HG03571 (cell line): Measurements from ENCODE around the gene WIZ.
"Not testable (repeated sequence)": the region's sequence is repeated elsewhere in the genome, so short reads cannot be mapped to it uniquely, and the experiment has no call there.

Source experiments
- ATAC-seq: cut with Tn5 transposase; IDR thresholded peaks from one replicate; pipeline ENCODE4 v1.9.1; 2021; ENCODE audit not compliant: unreplicated experiment

Gene WIZ

DNA sequence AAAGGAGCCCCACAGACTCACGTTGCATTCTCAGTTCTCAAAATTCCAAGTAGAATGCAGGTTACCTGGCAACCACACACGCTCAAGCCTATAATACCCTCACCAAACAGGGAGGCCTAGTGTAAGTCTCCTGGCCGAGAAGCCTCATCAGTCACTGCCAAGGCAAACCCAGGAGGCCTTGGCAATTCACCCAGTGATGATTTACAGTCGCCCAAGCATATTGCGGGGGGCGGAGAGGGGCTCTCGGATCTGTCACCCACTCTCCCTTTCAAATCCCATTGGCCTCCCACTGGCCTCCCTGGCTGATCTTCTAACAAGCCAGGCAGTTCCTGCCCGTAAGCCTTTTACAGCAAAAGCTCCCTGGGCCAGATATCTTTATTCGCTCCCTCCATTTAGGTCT, 32.1 kb downstream of the WIZ start:
- ATAC-seq: no peak

DNA sequence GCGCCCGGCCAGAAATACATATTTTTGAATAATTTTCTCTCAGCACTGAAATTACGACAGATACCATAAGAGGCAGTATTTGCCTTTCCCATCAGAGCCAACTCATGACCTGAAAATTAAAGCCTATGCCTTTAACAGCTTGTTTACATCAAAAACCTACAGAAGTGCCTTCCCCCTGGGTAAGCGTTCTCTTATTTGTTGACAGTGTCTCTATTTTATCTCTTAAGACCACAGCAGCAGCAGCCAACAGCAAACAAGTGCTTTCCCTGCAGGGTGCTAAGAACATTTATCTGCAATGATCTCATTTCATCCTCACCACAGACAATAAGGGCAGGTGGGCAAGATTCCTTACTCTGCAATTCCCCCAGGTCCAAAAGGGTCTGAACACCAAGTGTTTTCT, 36.9 kb downstream of the WIZ start:
- ATAC-seq: no peak

DNA sequence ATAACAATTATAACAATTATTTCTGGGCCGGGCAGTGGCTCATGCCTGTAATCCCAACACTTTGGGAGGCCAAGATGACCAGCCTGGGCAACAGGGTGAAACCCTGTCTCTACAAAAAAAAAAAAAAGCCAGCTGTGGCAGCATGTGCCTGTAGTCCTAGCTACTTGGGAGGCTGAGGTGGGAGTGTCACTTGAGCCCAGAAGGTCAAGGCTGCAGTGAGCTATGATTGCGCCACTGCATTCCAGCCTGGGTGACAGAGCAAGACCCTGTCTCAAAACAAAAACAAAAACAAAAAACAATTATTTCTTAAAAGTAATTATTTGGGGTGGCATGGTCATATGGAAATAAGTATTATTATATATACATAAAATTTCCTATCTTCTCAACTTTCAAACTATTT, 38.4 kb downstream of the WIZ start:
- not testable (repeated sequence) for ATAC-seq

DNA sequence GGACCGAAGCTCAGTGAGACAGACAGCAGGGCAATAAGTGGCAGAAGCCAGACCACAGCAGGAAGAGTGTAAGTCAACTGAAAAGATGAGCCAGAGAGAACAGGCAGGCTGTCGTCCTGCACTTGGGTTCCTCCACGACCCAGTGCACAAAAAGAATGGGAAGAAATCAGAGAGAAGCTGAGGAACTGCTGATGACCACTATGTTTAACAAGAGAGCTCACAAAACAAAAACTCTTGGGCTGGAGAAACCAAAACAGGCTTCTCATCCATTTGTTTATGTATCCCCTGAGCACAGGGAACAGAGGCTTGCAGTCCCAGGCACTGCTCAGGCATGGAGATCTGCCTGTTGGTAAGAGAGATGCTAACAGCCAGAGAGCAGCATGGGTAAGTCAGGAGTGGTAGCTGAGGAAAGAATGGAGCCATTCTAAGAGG, 45.0 kb downstream of the WIZ start:
- no peak for ATAC-seq

DNA sequence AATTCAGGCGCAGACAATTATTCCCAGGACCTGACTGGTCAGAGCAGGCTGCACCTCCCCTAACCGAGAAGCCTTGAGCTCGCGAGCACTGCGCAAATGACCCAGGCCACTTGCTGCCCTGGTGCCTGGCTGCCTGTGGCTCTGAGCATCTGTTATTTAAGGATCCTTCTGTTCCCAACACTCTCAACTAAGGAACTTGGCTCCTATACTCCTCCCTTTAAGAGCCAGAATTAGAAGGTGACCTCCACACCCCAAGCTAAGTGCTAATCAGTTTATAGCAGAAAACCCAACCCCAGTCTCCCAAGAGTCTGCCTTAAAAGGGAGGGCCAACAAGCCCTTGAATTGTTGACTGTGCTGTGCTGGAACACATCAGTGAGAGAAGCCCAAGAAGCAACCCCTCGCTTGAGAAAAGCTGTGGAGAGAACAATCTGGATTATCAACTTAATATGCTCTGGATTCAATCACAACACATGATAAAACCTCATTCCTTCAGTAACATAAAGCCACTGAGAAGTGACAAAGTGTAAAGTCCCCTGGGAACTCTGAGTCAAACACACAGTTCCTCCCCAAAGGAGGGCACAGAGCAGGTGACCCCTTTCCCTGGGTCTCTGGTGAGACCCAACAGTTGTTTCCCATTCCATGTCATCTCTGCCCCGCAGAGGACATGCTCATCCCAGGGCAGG, 45.5 kb downstream of the WIZ start:
- no peak for ATAC-seq

DNA sequence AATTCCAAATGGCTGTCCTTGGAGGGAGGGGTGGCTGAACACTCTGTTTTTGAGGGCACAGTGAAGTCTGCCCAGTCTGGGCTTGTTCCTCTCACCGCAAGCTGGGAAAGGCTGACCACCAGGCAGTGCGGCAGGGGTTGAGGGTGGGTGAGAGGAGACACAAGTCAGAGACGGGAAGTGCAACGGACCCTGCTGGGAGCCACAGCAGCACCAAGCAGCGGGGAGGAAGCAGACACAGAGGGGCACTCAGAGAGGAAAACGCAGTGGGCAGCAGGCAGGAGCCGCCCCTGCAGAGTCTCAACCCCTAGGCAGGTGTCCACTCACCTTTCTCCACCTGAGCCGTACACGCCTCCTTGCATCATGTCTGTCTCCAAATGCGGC, 46.6 kb downstream of the WIZ start:
- ATAC-seq: no peak

DNA sequence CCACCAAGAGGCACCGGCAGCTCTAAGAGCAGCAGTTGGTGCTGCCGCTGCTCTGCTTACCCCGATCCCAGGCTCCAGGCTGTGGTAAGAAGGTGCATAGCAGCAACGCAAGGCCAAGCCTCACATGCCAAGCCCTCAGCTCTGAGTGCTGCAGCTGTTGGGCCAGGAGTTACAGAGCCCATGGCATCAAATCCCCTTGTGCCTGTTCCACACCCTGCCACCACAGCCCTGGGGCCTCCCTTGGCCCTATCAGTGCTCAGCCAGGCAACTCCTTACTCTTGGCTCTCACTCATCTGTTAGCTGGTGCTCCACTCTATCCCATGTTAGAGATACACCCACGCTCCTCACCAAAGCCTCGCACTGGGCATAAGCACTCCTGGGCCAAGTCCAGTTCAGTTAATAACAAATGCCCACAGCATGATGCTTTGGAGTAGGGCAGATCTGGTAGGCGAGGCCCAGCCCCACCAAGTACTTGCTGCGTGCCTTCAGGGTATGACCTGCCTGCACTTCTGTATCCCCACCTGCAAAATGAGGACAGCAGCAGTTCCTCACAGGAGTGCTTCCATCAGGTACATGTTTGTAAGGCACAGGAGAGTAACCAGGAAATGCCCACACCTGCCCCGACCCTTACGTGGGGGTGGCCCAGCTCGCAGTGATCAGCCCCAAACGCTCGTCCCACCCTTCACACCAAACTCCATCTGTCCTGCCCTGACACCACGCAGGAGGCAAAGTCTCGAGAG, 47.2 kb downstream of the WIZ start:
- no peak for ATAC-seq

DNA sequence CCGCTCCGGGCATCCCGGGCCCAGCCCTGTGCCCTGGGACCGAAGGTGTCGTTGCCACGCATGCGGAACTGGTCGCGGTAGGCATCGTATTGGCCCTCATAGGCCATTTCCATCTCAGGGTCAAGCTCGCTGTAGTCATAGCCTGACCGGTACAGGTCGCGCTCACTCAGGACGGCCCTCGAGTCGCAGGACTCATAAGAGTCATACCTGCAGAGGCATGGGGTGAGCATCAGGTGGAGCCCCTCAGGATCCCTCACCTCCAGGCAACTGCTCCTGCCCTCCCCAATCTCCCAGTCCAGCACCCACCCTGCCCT, 48.4 kb downstream of the WIZ start:
- ATAC-seq: no peak

DNA sequence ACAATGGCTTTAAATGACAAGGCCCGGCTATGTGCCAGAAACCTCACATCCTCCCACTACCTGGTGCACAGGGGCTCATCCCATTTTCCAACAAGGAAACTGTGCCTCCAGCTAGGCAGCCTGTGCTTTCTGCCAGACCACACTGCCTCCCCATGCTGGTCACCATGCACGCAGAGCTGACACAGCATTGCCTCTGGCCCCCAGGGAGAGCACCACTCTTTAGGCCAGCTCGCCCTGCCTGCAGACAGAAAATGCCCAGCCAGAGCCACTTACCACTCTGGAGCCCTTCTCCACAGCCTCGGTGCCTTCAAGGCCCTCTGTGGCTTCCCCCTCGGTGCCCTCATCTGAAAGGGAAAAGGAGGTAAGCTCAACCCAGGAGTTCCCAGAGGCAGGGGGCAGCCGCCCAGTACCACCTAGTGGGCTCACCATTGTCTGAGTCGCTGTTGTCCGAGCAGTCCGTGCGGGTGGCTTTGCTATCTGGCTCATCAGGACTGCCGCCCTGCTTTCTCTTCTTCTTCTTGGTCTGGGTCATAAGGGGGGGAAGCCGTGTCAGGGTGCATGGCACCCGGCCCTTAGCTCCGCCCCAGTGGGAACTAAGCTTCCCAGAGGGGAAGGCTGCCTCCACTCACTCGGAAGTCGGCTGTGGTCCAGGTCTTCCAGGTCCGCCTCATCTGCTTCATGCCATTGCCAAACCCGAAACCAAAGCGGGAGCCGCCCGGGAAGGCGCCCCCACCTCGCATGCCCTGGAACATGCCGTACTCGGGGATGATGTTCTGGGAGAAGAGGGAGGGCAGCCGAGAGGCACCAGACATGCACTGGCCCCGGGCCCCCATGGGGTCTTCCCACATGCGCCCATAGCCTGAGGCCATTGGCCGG, 49.0 kb downstream of the WIZ start:
- ATAC-seq: no peak

DNA sequence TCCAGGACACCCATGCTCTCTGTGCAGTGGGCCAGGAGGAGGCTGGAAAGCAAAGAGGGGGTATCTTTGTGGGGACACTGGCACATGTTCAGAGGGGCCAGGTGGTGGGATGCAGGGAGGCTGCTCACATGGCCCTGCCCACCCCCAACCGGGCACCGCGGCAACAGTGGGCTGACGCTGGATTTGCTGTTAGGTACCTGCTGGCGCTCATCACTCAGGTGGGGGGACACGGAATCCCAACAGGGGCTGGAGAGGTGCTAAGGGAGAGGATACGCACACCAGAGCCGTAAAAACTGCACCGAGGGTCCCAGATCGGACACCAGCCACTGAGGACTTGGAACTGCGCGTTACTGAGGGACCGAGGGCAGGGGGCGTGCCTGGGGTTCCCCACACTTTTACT, 50.1 kb downstream of the WIZ start:
- no peak for ATAC-seq

DNA sequence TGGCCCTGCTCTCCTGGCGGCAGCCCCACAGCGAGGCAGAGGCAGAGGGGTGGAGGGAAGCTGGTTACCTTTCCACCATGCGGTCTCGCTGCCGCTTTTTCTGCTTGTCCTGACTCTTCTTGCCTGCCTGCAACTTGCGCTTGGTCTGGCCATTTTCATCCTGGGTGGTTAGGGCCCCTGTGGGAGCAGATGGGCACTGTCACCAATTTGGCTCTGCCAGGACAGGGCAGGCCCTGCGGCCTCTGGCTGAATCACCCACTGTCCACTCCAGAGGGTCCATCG, 50.6 kb downstream of the WIZ start:
- no peak for ATAC-seq

DNA sequence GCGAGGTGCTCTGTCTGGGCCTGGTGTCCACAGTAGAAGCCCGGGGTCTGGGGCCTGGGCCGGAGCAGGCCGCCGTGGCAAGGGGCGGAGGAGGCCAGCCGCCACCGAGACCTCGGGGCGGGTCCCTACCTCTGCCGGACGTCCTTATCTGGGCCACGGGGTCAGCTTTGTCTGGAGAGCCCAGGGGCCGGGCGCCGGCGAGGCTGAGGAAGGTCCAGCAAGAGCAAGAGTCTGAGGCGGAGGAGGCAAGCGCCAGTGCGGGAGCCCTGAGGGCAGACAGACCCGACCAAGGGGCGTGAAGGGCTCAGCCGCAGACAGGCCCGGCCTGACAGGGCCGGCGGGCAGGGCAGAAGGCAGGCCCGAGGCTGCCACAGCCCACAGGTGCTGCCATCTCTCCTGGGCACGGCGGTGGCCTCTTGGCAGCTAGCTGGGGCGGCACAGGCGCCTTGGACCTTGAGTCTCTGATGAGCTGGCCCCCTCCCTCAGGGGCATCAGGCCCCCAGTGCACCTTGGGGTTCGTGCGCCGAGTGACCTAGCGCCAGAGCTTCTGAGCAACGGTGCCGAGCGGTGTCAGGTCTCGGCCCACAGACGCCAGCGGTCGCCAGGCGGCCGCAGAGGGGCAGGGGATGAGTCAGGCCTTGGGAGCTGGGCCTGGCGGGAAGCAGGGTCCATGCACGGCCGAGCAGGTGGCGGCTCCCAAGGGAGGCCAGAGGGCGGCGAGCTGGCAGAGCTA, 51.1 kb downstream of the WIZ start:
- ATAC-seq: no peak

DNA sequence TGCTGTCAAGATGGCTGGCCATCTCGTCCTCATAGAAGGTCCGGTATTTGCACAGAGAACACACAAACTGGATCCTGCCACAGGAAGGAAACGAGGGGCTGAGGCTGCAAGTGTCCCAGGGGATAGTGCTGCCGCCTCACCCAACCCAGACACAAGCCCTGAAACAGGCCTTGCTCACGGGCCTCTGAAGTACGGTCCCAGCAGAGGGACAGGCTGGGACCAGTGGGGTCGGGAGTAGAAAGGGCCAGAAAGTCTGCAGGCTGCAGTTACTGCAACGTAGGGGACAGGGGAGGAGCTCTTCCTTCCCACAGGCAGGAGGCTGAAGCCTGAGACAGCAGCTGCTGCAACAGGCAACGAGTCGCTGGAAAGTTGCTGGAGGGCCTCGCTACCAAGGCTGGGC, 52.0 kb downstream of the WIZ start:
- ATAC-seq: no peak

DNA sequence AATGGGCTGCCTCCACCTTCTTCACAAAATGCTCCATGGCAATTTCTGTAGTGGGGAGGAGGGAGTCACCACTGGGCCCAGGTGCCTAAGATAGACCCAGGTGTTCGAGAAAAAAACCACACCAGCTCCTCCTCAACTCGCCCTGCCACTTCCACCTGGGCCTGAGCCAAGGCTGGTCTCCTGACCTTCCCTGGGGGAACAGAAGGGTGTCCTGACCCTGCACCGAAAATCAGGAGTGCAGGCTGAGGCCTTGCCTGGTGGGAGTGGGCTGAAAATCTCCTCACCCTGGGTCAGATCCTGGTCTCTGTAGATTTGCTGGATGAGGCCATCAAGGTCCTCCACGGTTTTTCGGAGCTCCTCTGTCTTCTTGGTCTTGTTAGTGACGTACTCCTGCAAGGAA, 52.5 kb downstream of the WIZ start:
- ATAC-seq: no peak

DNA sequence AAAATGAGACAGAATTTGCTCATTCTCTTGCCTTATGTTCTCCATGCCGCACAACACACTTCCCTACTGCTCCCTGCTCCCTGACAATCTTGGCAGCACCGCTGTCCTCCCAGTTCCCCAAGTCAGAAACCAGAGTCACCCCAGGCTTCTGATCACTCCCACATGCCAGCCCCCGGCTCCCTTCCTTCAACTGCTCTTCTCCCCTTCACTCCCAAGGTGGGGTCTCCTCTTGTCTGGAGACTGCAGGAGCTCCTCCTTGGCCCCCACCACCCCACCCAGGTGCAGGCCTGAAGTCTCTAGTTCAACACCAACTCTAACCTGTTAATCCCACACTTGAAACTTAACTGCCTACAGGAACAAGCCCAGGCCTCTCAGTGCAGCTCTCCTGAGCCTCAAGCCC, 53.3 kb downstream of the WIZ start:
- ATAC-seq: no peak

DNA sequence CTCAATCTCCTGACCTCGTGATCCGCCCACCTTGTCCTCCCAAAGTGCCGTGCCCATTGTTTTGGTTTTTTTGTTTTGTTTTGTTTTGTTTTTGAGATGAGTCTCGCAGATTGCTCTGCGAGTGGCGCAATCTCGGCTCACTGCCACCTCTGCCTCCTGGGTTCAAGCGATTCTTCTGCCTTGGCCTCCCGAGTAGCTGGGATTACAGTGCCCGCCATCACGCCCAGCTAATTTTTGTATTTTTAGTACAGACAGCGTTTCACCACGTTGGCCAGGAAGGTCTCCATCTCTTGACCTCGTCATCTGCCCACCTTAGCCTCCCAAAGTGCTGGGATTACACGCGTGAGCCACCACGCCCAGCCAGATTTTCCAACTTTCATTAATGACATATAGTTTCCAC, 54.5 kb downstream of the WIZ start:
- not testable (repeated sequence) for ATAC-seq

DNA sequence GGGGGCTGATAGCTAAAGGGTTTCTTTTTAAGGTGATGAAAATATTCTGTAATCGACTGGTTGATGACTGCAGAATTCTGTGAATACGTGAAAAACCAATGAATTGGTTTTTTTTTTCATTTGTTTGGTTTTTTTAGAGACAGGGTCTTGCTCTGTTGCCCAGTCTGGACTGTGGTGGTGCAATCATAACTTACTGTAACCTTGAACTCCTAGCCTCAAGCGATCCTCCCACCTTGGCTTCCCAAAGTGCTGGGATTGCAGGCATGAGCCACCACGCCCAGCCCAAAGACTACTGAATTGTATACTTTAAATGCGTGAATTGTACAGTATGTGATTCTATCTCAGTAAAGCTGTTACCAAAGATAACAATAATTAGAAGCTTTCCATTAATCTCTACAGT, 55.3 kb downstream of the WIZ start:
- ATAC-seq: no peak

DNA sequence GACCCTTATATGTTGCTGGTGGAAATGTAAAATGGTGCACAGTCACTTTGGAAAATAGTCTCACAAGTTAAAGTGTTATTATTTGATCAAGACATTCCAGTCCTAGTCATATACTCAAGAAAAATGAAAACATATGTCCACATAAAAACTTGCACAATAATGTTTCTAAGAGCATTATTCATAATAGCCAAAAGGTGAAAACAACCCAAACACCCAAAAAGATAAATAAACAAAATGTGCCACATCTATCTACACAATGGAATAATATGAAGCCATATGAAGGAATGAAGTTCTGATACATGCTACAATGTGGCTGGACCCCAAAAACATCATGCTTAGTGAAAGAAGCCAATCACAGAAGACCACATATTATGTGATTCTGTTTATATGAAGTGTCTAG, 55.8 kb downstream of the WIZ start:
- no peak for ATAC-seq

DNA sequence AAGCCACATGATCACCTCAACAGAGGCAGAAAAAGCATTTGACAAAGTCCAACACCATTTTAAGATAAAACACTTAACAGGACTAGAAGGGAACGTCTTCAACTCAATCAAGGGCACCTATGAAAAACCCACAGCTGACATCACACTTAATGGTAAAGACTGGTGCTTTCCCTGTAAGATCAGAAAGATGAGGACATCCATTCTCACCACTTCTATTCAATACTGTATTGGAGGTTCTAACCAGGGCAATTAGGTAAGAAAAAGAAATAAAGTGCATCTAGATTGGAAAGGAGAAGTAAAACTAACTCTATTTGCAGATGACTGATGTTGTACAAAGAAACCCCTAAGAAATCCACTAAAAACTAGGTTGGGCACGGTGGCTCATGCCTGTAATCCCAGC, 58.9 kb downstream of the WIZ start:
- ATAC-seq: no peak

DNA sequence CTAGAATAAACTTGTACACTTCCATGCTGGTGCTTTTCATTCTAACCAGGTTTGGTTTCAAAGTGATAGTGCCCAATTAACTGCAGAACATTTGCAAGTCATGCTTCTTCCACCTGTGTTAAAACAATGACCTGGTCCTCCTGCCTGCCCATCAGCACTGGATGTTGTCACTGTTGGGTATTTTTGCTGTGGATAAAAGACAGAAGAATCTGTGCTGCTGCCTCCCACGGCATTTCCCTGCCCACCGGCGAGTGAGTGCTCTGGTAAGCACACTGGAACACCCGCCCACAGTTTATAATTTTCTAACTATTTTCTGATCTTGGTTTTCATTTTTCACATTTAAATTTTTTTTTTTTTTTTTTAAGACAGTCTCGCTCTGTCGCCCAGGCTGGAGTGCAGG, 67.9 kb downstream of the WIZ start:
- no peak for ATAC-seq

DNA sequence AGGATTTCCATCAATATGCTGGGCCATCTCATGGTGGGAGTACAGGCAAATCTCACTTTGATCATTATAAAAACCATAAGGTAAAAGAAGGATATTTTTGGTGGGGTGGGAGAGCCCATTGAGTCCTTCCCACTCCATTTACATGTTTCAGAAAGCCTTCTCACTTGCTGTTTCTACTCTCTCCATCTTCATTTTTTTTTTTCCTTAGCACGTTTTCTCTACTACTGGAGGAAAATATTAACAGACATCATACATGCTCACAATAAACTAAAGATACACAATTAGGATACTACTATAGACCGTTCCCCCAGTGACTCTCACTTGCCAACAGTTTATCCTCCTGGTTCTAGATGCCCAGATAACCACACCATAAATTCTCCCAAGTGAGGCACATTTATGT, 68.3 kb downstream of the WIZ start:
- ATAC-seq: no peak
